HEK293T (cell line): ENCODE data around the gene GMPPA.

Experiments
- CTCF ChIA-PET: fragments of 350-600 bp; formaldehyde crosslinking; extraction: SDS; loops from one replicate; lab custom pipeline; 2021; ENCODE audit warnings: antibody characterized with exemption, inconsistent platforms; lab: Yijun Ruan, JAX
- POLR2A ChIA-PET: fragments of 350-600 bp; formaldehyde crosslinking; extraction: SDS; loops from one replicate; lab custom pipeline; 2020; ENCODE audit warnings: antibody characterized with exemption, inconsistent platforms; lab: Yijun Ruan, JAX
- DNase-seq: peaks from one replicate; pipeline ENCODE4 v3.0.0; 2012; ENCODE audit warnings: mixed read lengths; ENCODE audit errors: extremely low spot score
- ARNT ChIP-seq: fragments of 450-650 bp; IDR thresholded peaks from 2 replicates; pipeline ENCODE4 v1.6.1; 2017; ENCODE audit warnings: mild to moderate bottlenecking
- BHLHE40 ChIP-seq: fragments of 450-650 bp; IDR thresholded peaks from 2 replicates; pipeline ENCODE4 v1.6.1; 2016; ENCODE audit warnings: mild to moderate bottlenecking, moderate library complexity, borderline replicate concordance
- CTBP1 ChIP-seq: fragments of 450-650 bp; IDR thresholded peaks from 2 replicates; pipeline ENCODE4 v1.6.1; 2016; ENCODE audit warnings: borderline replicate concordance
- ELF4 ChIP-seq: fragments of 450-650 bp; IDR thresholded peaks from 2 replicates; pipeline ENCODE4 v1.6.1; 2017; ENCODE audit warnings: antibody characterized with exemption
- FOXA1 ChIP-seq: fragments of 450-650 bp; IDR thresholded peaks from 2 replicates; pipeline ENCODE4 v1.6.1; 2016; ENCODE audit warnings: mild to moderate bottlenecking
- FOXK2 ChIP-seq: fragments of 450-650 bp; IDR thresholded peaks from 2 replicates; pipeline ENCODE4 v1.6.1; 2016; ENCODE audit warnings: mild to moderate bottlenecking
- FOXM1 ChIP-seq: fragments of 450-650 bp; IDR thresholded peaks from 2 replicates; pipeline ENCODE4 v1.6.1; 2017; ENCODE audit warnings: mild to moderate bottlenecking, borderline replicate concordance
- HDGF ChIP-seq: fragments of 450-650 bp; IDR thresholded peaks from 2 replicates; pipeline ENCODE4 v1.6.1; 2017; ENCODE audit warnings: antibody characterized with exemption, borderline replicate concordance
- L3MBTL2 ChIP-seq: fragments of 450-650 bp; conservative IDR thresholded peaks from 2 replicates; pipeline ENCODE4 v1.6.1; 2016; ENCODE audit warnings: mild to moderate bottlenecking
- LEF1 ChIP-seq: fragments of 450-650 bp; IDR thresholded peaks from 2 replicates; pipeline ENCODE4 v1.6.1; 2017; ENCODE audit warnings: mild to moderate bottlenecking, borderline replicate concordance
- NFRKB ChIP-seq: fragments of 450-650 bp; IDR thresholded peaks from 2 replicates; pipeline ENCODE4 v1.6.1; 2016; ENCODE audit warnings: mild to moderate bottlenecking, moderate library complexity
- SP1 ChIP-seq: fragments of 450-650 bp; IDR thresholded peaks from 2 replicates; pipeline ENCODE4 v1.6.1; 2017
- SUZ12 ChIP-seq: fragments of 450-650 bp; IDR thresholded peaks from 2 replicates; pipeline ENCODE4 v1.6.1; 2016; ENCODE audit warnings: mild to moderate bottlenecking
- TARDBP ChIP-seq: fragments of 450-650 bp; IDR thresholded peaks from 2 replicates; pipeline ENCODE4 v1.6.1; 2016
- ZNF384 ChIP-seq: fragments of 450-650 bp; IDR thresholded peaks from 2 replicates; pipeline ENCODE4 v1.6.1; 2016
- TF ChIP-seq, protein P1 (sequence below): fragments of 450-650 bp; IDR thresholded peaks from 2 replicates; pipeline ENCODE4 v1.6.1; 2016

The GMPPA gene

DNA sequence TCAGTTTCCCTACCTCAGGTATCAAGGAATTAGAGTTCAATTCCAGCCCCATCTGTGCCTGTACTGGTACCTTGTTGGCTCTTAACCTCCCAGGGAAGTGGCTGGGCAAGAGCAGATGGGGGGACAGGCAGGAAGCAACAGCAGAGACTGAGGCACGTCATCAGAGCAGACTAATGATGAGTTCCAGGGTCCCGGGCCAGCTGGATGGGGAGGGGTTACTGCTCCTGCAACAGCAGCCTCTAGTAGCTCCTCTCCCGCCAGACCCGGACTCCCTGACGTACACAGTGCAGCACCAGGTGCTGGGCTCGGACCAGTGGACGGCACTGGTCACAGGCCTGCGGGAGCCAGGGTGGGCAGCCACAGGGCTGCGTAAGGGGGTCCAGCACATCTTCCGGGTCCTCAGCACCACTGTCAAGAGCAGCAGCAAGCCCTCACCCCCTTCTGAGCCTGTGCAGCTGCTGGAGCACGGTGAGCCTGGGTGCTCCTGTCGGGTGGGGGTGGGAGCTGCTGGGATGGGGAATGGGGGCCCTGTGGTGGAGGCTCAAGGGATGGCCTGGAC, 26.0 kb upstream of the GMPPA start:
- ChIA-PET CTCF (interaction anchor here (0.7 to 1.2 kb wide), 2 partner anchors 57 to 591 kb away, joined by 3 read pairs; no protein-coding TSS in a partner anchor), POLR2A (no interaction called here)
- DNase-seq = no peak
- TF ChIP-seq CTBP1 = no peak
- TF ChIP-seq FOXK2 = no peak
- no peak for TF ChIP-seq SUZ12
- TF ChIP-seq BHLHE40 = no peak
- TF ChIP-seq, protein P1, sequence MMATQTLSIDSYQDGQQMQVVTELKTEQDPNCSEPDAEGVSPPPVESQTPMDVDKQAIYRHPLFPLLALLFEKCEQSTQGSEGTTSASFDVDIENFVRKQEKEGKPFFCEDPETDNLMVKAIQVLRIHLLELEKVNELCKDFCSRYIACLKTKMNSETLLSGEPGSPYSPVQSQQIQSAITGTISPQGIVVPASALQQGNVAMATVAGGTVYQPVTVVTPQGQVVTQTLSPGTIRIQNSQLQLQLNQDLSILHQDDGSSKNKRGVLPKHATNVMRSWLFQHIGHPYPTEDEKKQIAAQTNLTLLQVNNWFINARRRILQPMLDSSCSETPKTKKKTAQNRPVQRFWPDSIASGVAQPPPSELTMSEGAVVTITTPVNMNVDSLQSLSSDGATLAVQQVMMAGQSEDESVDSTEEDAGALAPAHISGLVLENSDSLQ = no peak
- TF ChIP-seq LEF1 = no peak
- TF ChIP-seq FOXA1 = no peak
- TF ChIP-seq L3MBTL2 = no peak
- TF ChIP-seq HDGF = no peak
- TF ChIP-seq ELF4 = no peak
- TF ChIP-seq NFRKB = no peak
- TF ChIP-seq SP1 = no peak
- TF ChIP-seq TARDBP = no peak
- TF ChIP-seq FOXM1 = no peak
- no peak for TF ChIP-seq ZNF384
- no peak for TF ChIP-seq ARNT

DNA sequence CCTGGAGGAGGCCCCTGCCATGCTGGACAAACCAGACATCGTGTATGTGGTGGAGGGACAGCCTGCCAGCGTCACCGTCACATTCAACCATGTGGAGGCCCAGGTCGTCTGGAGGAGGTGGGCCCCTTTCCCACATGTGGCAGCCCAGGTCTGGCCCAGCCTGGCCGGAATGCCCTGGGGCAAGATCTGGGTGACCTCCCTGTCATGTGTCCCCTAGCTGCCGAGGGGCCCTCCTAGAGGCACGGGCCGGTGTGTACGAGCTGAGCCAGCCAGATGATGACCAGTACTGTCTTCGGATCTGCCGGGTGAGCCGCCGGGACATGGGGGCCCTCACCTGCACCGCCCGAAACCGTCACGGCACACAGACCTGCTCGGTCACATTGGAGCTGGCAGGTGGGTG, 25.2 kb upstream of the GMPPA start:
- ChIA-PET CTCF (interaction anchor here (0.7 to 1.2 kb wide), 2 partner anchors 56 to 590 kb away, joined by 3 read pairs; no protein-coding TSS in a partner anchor), POLR2A (no interaction called here)
- TF ChIP-seq FOXA1 (no peak), L3MBTL2 (no peak), NFRKB (no peak), TARDBP (no peak), CTBP1 (no peak), BHLHE40 (no peak), SUZ12 (no peak), SP1 (no peak), LEF1 (no peak), ARNT (no peak), HDGF (no peak), ELF4 (no peak), FOXK2 (no peak), FOXM1 (no peak), ZNF384 (no peak)
- TF ChIP-seq, protein P1 = no peak
- DNase-seq = no peak

DNA sequence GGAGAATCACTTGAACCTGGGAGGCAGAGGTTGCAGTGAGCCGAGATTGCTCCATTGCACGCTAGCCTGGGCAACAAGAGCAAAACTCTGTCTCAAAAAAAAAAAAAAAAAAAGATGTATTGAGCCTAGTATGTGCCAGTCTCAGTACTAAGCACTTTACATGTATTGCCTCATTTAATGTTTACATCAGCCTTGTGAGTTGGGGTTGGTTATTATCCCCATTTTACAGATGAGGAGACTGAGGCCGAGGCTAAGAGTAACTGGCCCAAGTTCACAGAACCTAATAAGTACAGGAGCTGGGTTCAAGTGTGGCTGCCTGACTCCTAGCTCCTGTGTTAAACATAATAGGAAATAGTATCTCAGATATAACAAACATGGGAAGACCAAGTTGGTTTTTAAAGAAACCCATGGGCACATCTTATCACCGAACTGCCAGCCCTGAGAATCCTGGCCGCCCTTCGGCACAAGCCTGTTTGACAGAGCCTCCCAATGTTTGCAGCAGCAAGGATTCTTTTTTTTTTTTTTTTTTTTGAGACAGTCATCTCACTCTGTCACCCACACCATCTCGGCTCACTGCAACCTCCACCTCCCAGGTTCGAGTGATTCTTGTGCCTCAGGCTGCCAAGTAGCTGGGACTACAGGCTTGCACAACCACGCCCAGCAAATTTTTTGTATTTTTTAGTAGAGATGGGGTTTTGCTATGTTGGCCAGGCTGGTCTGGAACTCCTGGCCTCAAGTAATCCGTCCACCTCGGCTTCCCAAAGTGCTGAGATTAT, 24.2 kb upstream of the GMPPA start:
- DNase-seq = no peak
- ChIA-PET POLR2A (no interaction called here), CTCF (interaction anchor here (1.3 to 2.2 kb wide), 4 partner anchors 11 to 46 kb away, joined by 4 to 7 read pairs (median 6); partner anchors contain the start of gene GMPPA)
- no peak for TF ChIP-seq ARNT
- TF ChIP-seq ZNF384 = no peak
- no peak for TF ChIP-seq FOXM1
- no peak for TF ChIP-seq CTBP1

DNA sequence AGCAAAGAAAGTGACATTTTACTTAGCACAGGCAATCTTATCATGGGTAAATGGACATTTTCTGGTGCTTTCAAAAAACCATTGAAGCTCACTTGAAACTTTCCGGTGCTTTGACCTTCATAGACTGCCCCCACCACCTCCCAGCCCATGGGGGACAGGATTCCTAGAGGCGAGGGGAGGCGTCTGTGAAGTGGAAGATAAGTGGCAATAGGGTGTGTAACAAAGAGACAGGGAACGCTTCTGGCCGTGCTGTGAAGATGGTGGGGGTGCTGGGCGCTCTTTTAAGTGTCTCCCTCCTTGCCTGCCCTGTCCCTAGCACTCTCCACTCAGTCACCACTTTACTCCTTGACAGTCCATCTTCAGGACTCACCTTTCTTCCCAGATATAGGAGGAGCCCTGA, 23.4 kb upstream of the GMPPA start:
- POLR2A ChIA-PET = no interaction called here

DNA sequence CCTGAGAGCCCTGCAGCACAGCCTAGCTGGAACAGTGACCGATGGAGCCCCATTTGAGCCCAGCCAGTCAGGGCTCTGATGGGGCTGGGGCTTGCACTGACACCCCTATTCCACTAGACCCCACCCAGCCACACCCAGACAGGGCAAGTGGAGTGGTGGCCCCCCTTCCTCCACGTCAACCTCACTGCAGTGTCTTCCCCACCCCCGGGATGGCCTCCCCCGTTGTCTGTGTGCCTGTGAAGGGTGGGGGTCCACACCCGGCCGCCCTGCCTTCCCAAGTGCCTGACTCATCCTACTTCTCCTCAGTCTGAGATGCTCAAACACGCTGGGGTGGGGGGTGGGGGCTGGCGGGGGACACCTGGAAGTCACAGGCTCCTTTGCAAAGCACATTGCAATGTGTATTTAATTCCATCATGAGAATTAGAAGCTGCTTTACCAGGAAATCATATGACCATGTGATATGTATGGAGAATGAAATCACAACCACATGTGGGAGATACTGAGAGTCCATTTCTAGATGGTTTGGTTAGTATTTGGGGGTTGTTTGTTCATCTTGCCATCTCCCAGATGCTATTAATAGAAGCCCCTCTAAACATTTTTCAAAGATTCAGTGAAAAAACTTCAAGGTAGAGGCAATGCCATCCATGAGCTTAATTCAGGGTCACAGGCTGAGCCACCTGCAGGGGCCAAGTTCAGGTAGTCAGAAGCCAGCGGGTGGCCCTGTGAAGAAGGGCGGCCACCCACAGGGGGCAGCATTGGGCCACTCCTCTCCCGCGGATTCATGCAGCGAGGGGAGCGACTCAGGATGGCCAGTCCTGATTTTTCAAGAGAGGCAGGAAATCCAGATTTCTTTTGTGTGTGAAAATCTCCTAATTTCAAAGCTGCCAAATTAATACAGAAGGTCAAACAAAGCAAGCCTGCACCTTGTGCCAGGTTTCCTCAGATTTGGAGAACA, 22.7 kb upstream of the GMPPA start:
- no peak for TF ChIP-seq CTBP1
- no peak for TF ChIP-seq SP1
- TF ChIP-seq SUZ12 = no peak
- no peak for TF ChIP-seq BHLHE40
- no peak for TF ChIP-seq ZNF384
- TF ChIP-seq NFRKB = no peak
- no peak for TF ChIP-seq L3MBTL2
- TF ChIP-seq ARNT = 0 out of 2 replicates have a peak, but pooled peaks have one; percentile 7
- POLR2A ChIA-PET = interaction anchor here (1.0 to 1.5 kb wide), 3 partner anchors 20 to 23 kb away, joined by 3 read pairs; partner anchors contain the start of gene GMPPA
- peak; percentile 82 for DNase-seq
- CTCF ChIA-PET = interaction anchor here (0.6 to 2.2 kb wide), 12 partner anchors 10 to 61 kb away, joined by 3 to 12 read pairs (median 4); partner anchors contain the start of gene GMPPA

More for the DNA sequence above, 23.4 kb upstream of the GMPPA start:
- TF ChIP-seq CTBP1 = no peak
- TF ChIP-seq FOXA1 = no peak
- TF ChIP-seq L3MBTL2 = no peak
- CTCF ChIA-PET = interaction anchor here (1.3 to 2.2 kb wide), 6 partner anchors 11 to 55 kb away, joined by 4 to 12 read pairs (median 6); partner anchors contain the start of gene GMPPA
- no peak for DNase-seq

DNA sequence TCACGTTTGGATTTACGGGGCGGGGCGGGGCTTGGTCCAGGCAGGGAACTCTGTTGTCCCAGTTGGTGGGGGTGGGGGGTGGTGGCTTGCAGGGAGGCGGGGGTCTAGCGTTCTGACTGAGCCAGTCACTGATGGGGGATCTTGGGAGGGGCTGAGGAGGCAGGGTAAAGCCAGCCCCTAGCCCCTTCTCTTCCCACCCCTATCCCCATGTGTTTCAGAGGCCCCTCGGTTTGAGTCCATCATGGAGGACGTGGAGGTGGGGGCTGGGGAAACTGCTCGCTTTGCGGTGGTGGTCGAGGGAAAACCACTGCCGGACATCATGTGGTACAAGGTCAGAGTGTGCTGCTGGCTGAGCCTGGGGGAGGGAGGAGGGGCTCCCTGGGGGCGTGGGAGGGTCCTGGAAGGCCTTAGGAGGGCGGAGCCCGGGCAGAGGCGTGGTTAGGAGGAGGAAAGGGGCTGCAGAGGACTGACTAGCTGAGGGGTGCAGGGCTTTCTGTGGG, 22.0 kb upstream of the GMPPA start:
- ChIA-PET CTCF (interaction anchor here (1.0 to 2.2 kb wide), 10 partner anchors 9 to 53 kb away, joined by 3 to 12 read pairs (median 4); partner anchors contain the start of gene GMPPA), POLR2A (interaction anchor here (1.0 to 1.5 kb wide), 3 partner anchors 19 to 22 kb away, joined by 3 read pairs; partner anchors contain the start of gene GMPPA)
- TF ChIP-seq TARDBP (no peak), BHLHE40 (no peak), HDGF (no peak), L3MBTL2 (no peak), FOXM1 (no peak), LEF1 (no peak), ELF4 (no peak), FOXK2 (no peak)
- TF ChIP-seq, protein P1 = no peak
- DNase-seq = no peak
